Measurements from ENCODE around the gene STMP1. TPM values are rescaled to one million over a fixed set of nuclear protein-coding genes. Genes with fewer than 3 reads are reported as not detected.
"Not testable (repeated sequence)": the region's sequence is repeated elsewhere in the genome, so short reads cannot be mapped to it uniquely, and the experiment has no call there.

Gene STMP1
- polyA plus RNA-seq (2013, experiment 1 of 2; ENCODE audit: insufficient read length), result 52.6 TPM
- 53.4 TPM for polyA plus RNA-seq (2013, experiment 2 of 2; ENCODE audit: insufficient read length)

- DNase-seq, result peak; percentile 96
These were observed at the start of gene STMP1 for GRCh38 chr7:135662373-135663114. Gene STMP1, plus strand, starts transcription at chr7:135662514.

- DNase-seq, result peak; percentile 3
These were observed 46.2 kb upstream of the STMP1 start for GRCh38 chr7:135616136-135616535.

- DNase-seq, result no peak
These were observed 44.5 kb upstream of the STMP1 start for GRCh38 chr7:135617781-135618180.

GRCh38 chr7:135618510-135618909, 43.8 kb upstream of the STMP1 start:
- no peak for DNase-seq

- DNase-seq, result no peak
These were observed 41.9 kb upstream of the STMP1 start for GRCh38 chr7:135620447-135620846.

GRCh38 chr7:135620980-135621850, 41.1 kb upstream of the STMP1 start:
- DNase-seq, result peak; percentile 90

GRCh38 chr7:135634191-135634878, 28.0 kb upstream of the STMP1 start:
- no peak for DNase-seq

GRCh38 chr7:135639690-135640089, 22.6 kb upstream of the STMP1 start:
- not testable (repeated sequence) for DNase-seq

GRCh38 chr7:135644154-135644553, 18.2 kb upstream of the STMP1 start:
- DNase-seq, result no peak

GRCh38 chr7:135644729-135645128, 17.6 kb upstream of the STMP1 start:
- no peak for DNase-seq

- DNase-seq, result peak; percentile 45
These were observed 16.9 kb upstream of the STMP1 start for GRCh38 chr7:135645296-135645904.

- DNase-seq, result no peak
These were observed 14.6 kb upstream of the STMP1 start for GRCh38 chr7:135647755-135648154.

- DNase-seq, result no peak
These were observed 14.1 kb upstream of the STMP1 start for GRCh38 chr7:135648235-135648634.

- DNase-seq, result peak; percentile 85
These were observed 11.3 kb upstream of the STMP1 start for GRCh38 chr7:135650831-135651573.

- no peak for DNase-seq
These were observed 8.8 kb upstream of the STMP1 start for GRCh38 chr7:135653340-135654080.

GRCh38 chr7:135658564-135658963, 3.8 kb upstream of the STMP1 start:
- DNase-seq, result no peak

- DNase-seq, result no peak
These were observed 3.0 kb upstream of the STMP1 start for GRCh38 chr7:135659159-135659846.

- DNase-seq, result no peak
These were observed 797 bp upstream of the STMP1 start for GRCh38 chr7:135661311-135662122.

- DNase-seq, result no peak
These were observed 266 bp upstream of the STMP1 start for GRCh38 chr7:135662123-135662372.

All from fibroblast of skin of scalp (primary cell).